ENCODE measurements around the gene LRRC8D. TPM values are rescaled to one million over a fixed set of nuclear protein-coding genes. Genes with fewer than 3 reads are reported as not detected.
"Not testable (repeated sequence)": the region's sequence is repeated elsewhere in the genome, so short reads cannot be mapped to it uniquely, and the experiment has no call there.

The LRRC8D gene
- total RNA-seq, 1 experiment from 2014 or later, result 22.2 TPM

DNA sequence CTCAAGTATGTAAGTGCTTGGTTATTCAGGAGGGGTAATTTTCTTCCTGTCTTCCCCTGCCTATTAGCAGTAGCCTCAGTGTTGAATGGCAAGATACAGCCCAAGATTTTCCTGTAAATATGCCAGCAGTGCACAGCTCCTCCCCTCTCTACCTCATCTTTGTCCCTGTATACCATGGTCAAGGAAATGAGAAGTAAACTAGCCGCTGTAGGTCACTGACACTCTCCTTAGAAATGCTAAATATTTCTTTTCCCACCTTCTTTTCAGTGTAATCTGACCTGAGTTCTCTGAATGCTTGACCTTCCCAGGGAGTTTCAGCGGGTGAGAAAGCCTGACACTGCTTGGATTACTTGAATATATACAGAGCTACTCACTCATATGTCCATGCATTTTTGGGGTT lies 89.9 kb downstream of the LRRC8D start:
- peak; percentile 87 for DNase-seq (ENCODE audit: low read depth)

DNA sequence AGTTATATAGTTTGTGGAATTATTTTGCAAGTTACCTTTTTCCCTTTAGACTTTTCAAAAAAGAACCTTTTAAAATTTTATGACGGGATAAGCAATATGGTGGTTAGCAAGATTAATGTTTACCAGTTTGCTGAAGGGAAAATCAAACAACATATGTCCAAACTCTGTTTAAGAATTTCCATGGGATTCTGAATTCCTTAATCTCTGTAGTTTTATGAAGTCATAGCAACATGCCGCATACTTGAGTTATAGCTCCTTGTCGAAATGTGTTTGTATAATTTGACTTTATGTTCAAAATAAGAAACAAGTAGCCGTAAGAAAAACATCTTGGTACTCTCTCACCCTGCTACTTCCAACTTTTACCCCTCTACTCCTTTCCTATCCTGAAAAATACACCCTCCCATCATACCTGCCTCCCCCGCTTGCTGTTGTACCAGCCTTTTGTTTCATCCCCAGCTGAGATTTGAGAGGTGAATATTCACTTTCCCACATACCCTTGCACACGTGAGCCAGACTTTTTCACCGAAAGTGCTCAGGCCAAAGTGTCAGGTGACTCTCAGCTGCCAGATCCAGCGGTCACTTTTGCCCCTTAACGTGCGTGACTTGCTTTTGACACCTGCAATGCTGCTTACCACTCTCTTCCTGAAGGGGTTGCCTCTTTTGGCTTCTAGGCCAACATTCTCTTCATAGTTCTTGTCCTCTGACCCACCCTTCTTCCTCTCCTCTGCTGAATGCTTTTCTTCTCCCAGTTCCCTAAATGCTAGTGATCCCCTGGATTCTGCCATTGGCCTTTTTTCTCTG lies 90.6 kb downstream of the LRRC8D start:
- DNase-seq (ENCODE audit: low read depth), result no peak

DNA sequence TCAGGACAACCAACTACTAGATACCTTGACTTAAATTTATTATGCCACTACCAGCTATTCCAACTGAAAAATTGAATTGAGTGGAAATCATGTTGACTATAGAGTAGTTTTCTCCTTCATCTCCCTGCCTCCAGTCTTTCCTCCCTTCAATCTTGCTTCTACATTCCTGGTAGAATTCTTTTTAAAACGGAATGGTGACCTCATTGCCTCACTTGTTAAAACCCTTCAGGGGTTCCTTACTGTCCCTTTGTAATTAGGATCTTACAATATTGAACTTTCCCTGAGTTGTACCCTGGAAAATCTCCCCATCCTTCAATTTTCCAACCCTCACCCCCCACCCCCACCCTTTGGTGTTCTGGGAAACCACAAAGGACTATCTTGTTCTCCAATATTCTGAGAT lies 91.2 kb downstream of the LRRC8D start:
- DNase-seq (ENCODE audit: low read depth), result no peak

DNA sequence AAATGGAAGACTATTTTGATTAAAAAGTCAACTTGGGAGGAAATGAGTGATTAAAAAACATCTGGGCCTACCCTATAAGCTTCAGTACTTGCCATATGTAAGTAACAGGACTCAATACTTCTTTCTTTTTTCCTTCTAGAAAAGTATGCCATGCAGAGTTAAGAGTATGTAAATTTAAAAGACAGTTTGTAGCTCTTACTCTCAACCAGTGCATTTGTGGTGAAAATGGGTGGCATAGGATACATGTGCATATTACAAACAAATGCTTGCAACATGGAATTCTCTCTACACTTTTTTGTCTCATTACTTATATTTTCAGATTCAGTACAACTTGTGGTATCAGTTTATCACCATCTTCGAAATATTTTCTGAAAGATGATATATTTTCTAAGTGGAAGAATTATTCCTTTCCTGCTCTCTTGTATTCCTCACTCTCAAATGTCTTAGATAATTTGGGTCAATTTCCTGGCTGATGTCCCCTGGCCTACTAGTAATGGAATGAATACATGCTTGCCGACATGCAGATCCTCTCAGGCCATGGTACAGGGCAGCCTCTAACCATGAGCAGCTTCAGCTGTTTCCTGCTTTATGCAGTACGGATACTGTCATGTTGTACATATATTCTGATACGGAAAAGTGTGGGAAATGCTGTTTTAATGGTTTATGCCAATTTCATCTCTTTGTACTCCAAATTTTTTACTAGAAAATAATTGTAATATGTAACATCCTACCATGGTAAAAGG lies 92.7 kb downstream of the LRRC8D start:
- DNase-seq (ENCODE audit: low read depth), result no peak

DNA sequence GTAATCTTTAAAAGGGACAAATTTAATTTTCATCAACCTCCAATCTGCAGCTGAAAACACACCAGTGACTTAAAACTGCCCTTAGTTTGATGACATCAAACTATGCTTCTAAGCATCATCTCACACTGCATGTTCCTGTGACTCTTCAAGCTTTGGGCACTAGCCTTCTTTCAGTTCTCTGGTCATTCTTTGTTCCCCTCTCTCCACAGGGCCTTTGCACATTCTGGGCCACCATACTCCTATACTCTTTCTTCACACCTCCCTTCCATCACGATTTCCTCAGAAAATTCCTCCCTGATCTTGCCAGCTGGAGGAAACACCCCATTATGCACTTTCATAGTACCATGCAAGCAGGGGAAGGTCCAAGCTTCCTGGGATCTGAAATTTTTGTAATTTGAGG lies 96.5 kb downstream of the LRRC8D start:
- DNase-seq (ENCODE audit: low read depth), result no peak

DNA sequence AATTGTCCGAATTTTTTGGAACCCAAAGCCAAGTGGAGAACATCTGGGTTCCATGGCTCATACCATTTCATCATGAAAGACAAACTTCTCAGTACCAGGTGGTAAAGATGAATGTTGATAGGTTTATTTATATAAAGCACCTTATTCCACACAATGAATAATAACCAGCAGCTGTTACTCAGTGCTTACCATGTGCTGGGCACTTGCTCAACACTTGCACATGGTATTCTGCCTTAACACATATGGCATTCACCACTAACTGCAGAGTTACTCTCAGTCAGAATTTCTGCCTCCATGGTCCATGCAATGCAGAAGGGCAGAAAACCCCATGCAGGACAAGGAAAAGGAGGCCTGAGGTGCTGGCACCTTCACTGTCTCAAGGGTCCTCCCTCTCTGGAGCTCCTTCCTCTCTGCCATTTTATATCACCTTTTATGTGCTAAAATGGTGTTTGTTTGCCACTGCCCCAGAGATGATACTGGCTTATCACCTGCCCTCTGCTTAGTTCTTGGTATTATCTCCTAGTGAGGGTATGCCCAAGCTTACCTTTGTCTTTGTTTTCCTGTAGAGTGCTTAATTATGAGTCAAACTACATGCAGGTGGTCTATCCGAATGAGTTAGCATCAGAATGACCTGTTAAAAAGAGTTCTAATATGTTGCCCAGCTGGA lies 97.4 kb downstream of the LRRC8D start:
- no peak for DNase-seq (ENCODE audit: low read depth)

DNA sequence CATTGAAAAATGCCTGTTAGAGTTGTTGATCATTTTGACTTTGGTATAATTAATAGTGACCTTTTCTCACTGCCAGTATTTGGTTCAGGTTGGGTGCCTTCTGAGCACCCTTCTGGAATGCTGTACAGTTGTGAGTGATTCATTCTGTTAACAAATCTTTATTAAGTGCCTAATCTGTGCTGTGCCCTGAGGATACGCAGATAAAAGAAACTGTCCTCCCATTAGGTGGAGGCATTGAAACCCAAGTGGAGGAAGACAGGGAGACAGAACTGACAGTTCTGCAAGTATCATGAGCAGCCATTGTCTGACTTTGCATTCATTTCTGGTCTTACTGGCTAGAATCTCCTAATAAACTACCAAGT lies 97.9 kb downstream of the LRRC8D start:
- no peak for DNase-seq (ENCODE audit: low read depth)

DNA sequence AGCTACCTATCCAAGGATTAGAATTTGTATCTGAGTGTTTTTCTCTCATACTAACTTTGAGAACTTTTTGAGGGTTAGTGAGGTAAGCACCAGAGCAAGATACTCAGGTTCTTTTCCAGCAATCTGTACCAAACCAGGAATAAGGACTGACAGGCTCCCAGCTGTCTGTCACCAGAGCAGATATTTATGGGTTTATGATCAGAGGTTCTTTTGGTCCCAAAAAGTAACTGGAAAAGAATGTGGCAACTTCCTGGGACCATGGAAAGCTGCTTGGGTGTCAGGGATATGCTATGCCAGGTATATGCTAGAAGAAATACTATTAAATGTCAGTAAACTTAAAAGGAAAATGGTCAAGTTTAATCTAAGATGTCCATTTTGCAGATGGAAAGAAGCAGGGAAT lies 98.3 kb downstream of the LRRC8D start:
- DNase-seq (ENCODE audit: low read depth), result no peak

DNA sequence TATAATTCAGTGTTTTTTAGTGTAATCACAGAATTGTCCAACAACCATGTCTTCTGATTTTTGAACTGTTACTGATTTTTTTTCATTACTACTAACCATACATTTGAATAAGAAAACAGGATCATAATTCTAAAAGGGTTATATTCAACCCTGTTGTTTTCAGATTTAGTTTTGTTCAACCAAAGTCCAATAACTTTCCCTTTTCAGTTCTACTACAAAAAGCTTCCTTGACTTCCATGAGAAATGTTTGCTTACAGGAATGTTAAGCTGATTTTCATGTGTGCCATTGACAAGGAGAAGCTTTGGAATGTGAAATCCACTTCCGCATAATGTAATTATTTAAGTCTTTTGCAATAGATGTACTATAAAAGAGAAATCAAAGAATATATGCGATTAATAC lies 102.1 kb downstream of the LRRC8D start:
- DNase-seq (ENCODE audit: low read depth), result no peak

DNA sequence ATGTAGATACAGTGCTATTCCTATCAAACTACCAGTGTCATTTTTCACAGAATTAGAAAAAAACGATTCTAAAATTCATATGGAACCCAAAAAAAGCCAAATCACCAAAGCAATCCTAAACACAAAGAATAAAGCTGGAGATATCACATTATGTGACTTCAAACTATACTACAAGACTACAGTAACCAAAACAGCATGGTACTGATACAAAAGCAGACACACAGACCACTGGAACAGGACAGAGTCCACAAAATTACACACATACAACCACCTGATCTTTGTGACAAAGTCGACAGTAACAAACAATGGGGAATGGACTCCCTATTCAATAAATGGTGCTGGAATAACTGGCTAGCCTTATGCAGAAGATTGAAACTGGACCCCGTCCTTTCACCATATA lies 102.7 kb downstream of the LRRC8D start:
- DNase-seq (ENCODE audit: low read depth), result no peak

DNA sequence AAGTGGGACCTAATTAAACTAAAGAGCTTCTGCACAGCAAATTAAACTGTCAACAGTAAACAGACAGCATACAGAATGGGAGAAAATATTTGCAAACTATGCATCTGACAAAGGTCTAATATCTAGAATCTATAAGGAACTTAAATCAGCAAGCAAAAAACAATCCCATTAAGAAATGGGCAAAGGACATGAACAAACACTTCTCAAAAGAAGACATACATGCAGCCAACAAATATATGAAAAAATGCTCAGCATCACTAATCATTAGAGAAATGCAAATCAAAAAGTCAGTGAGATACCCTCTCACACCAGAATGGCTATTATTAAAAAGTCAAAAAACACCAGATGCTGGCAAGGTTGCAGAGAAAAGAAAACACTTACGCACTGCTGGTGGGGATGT lies 103.2 kb downstream of the LRRC8D start:
- not testable (repeated sequence) for DNase-seq (ENCODE audit: low read depth)

DNA sequence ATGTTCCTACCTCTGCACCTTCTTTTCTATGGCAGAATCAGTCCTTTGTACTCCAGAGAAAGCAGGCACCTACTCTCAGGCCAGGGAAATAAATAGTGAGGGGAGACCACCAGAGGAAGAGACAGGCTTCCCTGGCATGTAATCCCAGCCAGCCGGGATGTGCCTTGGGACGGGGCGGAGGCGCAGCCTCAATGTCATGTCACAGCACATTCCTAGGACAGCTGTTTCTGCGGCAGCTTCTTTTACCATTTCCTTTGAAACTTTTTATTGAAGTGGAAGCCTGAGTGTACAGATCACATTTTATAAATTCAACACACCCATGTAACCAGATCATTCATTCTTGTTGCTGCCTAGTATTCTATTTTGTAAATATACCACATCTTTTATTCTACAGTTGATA lies 106.2 kb downstream of the LRRC8D start:
- no peak for DNase-seq (ENCODE audit: low read depth)

DNA sequence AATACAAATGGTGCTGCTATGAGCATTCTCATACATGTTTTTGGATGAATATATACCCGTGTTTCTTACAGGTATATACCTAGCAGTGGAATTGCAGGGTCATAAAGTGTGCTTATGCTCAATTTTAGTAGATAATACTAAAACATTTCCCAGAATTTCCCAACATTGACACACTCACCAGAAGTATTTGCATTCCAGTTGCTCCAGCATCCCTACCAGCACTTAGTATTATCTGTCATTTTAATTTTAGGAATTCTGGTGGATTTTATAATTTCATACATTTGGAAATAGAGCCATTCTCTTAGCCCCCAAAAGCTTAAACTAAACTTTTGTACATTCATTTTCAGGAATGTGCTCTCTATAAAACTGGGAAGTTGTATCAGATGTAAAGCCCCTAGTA lies 106.6 kb downstream of the LRRC8D start:
- DNase-seq (ENCODE audit: low read depth), result no peak

DNA sequence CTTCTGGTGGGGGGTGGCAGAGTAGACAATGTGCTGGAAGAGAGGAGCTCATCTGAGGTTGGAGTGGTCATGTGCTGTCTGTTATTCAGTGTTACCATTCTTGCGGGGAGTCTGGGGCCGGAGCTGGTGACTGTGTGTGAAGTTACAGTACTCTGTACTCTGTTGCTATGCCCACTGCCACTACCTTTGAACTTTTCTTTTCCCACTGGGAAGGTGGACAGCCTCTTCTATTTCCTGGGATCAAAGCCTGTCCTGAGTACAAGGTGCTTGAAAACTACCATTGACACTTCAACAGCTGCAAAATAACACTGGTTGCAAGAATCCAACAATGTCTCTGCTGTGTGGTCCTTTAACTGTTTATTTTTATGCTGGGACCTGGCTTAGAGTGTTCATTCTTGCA lies 107.7 kb downstream of the LRRC8D start:
- no peak for DNase-seq (ENCODE audit: low read depth)

DNA sequence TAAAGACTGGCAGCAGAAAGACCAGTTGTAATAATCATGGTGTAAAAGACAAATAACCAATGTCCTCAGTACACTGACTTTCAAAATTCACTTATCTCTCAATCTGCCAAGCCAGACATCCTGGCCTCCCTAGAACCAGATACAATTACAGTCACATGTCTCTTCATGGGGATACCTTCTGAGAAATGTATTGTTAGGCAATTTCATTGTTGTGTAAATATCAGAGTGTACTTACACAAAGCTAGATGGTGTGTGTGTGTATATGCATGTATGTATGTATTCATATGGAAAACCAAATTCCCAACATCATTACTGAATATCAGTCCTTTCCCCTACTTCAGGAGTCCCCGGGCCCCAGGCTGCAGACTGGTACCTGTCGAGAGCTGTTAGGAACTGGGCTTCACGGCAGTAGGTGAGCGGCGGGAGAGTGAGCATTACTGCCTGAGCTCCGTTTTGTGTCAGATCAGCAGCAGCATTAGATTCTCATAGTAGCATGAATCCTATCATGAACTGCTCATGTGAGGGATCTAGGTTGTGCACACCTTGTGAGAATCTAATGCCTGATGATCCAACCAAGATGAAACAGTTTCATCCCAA lies 108.7 kb downstream of the LRRC8D start:
- no peak for DNase-seq (ENCODE audit: low read depth)

DNA sequence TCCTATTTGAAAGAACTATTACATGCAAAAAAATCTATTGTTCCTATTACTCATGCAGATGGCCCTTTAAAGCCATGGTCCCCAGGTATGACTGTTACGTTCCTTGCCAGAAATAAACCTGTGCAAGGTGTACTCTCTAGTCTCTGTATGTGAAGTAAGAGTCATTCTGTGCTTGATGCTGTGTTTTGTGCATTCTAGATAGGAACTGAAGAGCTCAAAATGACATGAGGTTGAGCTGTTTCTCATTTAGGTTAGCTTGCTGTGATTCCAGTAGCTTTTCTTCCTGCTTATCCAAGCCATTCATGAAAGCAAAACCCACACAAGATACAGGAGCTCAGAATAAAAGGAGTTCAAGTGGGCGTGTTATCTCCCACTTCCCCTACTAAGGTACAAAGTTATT lies 109.7 kb downstream of the LRRC8D start:
- no peak for DNase-seq (ENCODE audit: low read depth)

DNA sequence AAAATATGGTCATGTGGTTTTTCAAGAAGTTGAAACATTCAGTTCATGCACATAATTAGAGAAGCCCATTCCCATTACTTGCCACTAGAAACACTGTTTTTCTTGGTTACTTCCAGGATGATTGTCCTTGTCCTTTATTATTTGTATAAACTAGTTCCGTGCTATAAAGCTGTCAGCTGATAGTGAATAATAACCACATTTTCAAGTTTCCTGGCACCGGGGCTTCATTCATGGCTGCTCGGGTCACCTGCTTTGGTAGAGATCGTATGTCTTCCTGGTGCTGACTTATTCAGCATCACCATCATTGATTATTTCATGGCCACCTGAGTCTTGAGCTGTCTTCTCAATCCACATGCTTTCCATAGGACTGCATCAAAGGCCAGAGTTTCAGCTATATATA lies 111.1 kb downstream of the LRRC8D start:
- no peak for DNase-seq (ENCODE audit: low read depth)

DNA sequence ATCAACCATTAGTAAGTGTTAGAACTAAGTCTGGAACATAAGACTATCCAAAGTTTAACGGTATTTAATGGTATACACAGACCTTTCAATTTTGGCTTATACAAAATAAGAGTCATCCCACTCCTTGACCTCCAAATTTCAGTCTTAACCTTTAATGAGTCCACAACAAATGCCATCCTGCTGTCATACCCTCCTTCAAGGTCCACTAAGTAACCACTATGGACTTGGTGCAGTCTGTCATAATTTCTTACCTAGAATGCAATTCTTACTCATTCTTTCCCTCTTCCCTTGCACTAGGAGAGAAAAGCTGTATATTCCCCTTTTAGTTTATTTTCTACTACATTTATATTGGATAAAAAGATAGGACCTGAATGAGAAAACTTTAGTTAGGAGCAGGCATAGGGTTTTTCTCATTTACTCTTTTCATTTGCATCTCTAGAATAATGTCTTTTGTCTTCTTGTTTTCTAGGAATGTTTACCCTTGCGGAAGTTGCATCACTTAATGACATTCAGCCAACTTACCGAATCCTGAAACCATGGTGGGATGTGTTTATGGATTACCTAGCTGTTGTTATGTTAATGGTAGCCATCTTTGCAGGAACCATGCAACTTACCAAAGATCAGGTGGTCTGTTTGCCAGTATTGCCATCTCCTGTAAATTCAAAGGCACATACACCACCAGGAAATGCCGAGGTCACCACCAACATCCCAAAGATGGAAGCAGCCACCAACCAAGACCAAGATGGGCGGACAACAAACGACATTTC lies 111.9 kb downstream of the LRRC8D start:
- no peak for DNase-seq (ENCODE audit: low read depth)

DNA sequence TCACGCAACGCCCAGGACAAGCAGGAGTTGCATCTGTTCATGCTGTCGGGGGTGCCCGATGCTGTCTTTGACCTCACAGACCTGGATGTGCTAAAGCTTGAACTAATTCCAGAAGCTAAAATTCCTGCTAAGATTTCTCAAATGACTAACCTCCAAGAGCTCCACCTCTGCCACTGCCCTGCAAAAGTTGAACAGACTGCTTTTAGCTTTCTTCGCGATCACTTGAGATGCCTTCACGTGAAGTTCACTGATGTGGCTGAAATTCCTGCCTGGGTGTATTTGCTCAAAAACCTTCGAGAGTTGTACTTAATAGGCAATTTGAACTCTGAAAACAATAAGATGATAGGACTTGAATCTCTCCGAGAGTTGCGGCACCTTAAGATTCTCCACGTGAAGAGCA lies 113.6 kb downstream of the LRRC8D start:
- no peak for DNase-seq (ENCODE audit: low read depth)

DNA sequence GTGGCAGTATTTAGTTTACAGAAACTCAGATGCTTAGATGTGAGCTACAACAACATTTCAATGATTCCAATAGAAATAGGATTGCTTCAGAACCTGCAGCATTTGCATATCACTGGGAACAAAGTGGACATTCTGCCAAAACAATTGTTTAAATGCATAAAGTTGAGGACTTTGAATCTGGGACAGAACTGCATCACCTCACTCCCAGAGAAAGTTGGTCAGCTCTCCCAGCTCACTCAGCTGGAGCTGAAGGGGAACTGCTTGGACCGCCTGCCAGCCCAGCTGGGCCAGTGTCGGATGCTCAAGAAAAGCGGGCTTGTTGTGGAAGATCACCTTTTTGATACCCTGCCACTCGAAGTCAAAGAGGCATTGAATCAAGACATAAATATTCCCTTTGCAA lies 114.4 kb downstream of the LRRC8D start:
- DNase-seq (ENCODE audit: low read depth), result no peak

DNA sequence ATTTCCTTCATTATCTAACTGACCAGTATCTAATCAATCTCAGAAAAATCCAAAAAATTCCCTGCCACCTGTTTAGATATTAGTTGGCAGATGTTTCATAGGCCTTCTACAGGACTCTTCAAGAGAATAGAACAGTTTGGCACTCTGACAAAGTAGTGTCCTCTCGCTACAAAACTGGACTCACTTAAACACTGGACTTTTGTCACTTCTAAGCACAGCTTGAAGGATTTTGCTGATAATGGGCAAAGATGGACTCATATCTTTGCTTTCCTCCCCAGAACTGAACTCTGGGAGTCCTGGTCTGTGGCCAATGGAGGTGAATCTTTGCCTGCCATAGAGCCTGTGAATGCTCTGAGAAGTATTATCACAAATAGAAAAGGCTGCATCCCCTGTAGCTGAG lies 115.9 kb downstream of the LRRC8D start:
- DNase-seq (ENCODE audit: low read depth), result no peak

Data from HT1080 (cell line).